Measurements from ENCODE around the gene NUF2. TPM values are rescaled to one million over a fixed set of nuclear protein-coding genes. Genes with fewer than 3 reads are reported as not detected.
A peak's percentile ranks its signal among the peaks of the same experiment; 100 is the strongest.

Gene NUF2
- total and polyA plus RNA-seq, 2 donors (not counting 1 experiment from before 2014, with no cell fraction given), result 4.6 to 6.5 TPM

- DNase-seq (ENCODE audit: low read depth in 2 of 2), result no peak
- Histone ChIP-seq H3K4me1 (ENCODE audit: control insufficient read depth, extremely low read depth, insufficient read depth, low read length) (no peaks in the 10 kb centered on the region), H3K9ac (ENCODE audit: insufficient read depth, low read length) (no peak overlapping the region), H4K20me1 (ENCODE audit: control insufficient read depth, extremely low read depth, insufficient read depth, low read length) (no peaks in the 10 kb centered on the region), H3K27ac (ENCODE audit: insufficient read depth, low read length) (no peak overlapping the region), H3K4me3 (replicated peaks in 1 of 4; ENCODE audit: control extremely low read depth in 1 of 4, insufficient read depth in 1 of 4, low read depth in 3 of 4, low read length in 4 of 4) (no peak overlapping the region), H3K79me2 (ENCODE audit: control insufficient read depth, insufficient read depth, low read length) (peaks cover under 1% of the 10 kb centered on the region), H2AFZ (ENCODE audit: low read length) (no peak overlapping the region), H3K4me2 (ENCODE audit: extremely low read depth, insufficient read depth, low read length) (no peak overlapping the region), H3K9me3 (ENCODE audit: control insufficient read depth, insufficient read depth, low read depth, low read length) (no peaks in the 10 kb centered on the region), H3K36me3 (ENCODE audit: control insufficient read depth, insufficient read depth, low read length) (peaks cover 2% of the 10 kb centered on the region), H3K27me3 (ENCODE audit: control insufficient read depth, insufficient read depth, low read length) (no peaks in the 10 kb centered on the region)
- TF ChIP-seq EZH2 (IDR thresholded peaks at IDR 0.05; ENCODE audit: low read length, missing control alignments), result no peak
Observed at GRCh38 chr1:163331116-163331515, 9.4 kb downstream of the NUF2 start.

- H3K27ac ChIP-seq (ENCODE audit: insufficient read depth, low read length), result no peak overlapping the region
- no peaks in the 10 kb centered on the region for H3K27me3 ChIP-seq (ENCODE audit: control insufficient read depth, insufficient read depth, low read length)
- TF ChIP-seq, protein P1, sequence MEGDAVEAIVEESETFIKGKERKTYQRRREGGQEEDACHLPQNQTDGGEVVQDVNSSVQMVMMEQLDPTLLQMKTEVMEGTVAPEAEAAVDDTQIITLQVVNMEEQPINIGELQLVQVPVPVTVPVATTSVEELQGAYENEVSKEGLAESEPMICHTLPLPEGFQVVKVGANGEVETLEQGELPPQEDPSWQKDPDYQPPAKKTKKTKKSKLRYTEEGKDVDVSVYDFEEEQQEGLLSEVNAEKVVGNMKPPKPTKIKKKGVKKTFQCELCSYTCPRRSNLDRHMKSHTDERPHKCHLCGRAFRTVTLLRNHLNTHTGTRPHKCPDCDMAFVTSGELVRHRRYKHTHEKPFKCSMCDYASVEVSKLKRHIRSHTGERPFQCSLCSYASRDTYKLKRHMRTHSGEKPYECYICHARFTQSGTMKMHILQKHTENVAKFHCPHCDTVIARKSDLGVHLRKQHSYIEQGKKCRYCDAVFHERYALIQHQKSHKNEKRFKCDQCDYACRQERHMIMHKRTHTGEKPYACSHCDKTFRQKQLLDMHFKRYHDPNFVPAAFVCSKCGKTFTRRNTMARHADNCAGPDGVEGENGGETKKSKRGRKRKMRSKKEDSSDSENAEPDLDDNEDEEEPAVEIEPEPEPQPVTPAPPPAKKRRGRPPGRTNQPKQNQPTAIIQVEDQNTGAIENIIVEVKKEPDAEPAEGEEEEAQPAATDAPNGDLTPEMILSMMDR (conservative IDR thresholded peaks at IDR 0.05 in 1 of 2, IDR thresholded peaks at IDR 0.05 in 1 of 2; ENCODE audit: low read depth in 1 of 2, low read length in 2 of 2), result no peak
- DNase-seq (ENCODE audit: low read depth in 2 of 2), result no peak
- no peak overlapping the region for H3K4me2 ChIP-seq (ENCODE audit: extremely low read depth, insufficient read depth, low read length)
- peaks cover 3% of the 10 kb centered on the region for H3K4me1 ChIP-seq (ENCODE audit: control insufficient read depth, extremely low read depth, insufficient read depth, low read length)
- no peak overlapping the region for H3K4me3 ChIP-seq (replicated peaks in 1 of 4; ENCODE audit: control extremely low read depth in 1 of 4, insufficient read depth in 1 of 4, low read depth in 3 of 4, low read length in 4 of 4)
- no peaks in the 10 kb centered on the region for H3K9me3 ChIP-seq (ENCODE audit: control insufficient read depth, insufficient read depth, low read depth, low read length)
- H4K20me1 ChIP-seq (ENCODE audit: control insufficient read depth, extremely low read depth, insufficient read depth, low read length), result no peaks in the 10 kb centered on the region
- no peaks in the 10 kb centered on the region for H3K79me2 ChIP-seq (ENCODE audit: control insufficient read depth, insufficient read depth, low read length)
- no peak overlapping the region for H2AFZ ChIP-seq (ENCODE audit: low read length)
- H3K36me3 ChIP-seq (ENCODE audit: control insufficient read depth, insufficient read depth, low read length), result peaks cover 1% of the 10 kb centered on the region
- no peak overlapping the region for H3K9ac ChIP-seq (ENCODE audit: insufficient read depth, low read length)
Observed at GRCh38 chr1:163335216-163335615, 13.5 kb downstream of the NUF2 start.

- H3K9me3 ChIP-seq (ENCODE audit: control insufficient read depth, insufficient read depth, low read depth, low read length), result no peaks in the 10 kb centered on the region
- H3K4me1 ChIP-seq (ENCODE audit: control insufficient read depth, extremely low read depth, insufficient read depth, low read length), result peaks cover 3% of the 10 kb centered on the region
- TF ChIP-seq, protein P1 (conservative IDR thresholded peaks at IDR 0.05 in 1 of 2, IDR thresholded peaks at IDR 0.05 in 1 of 2; ENCODE audit: low read depth in 1 of 2, low read length in 2 of 2), result no peak
- no peak for TF ChIP-seq EZH2 (IDR thresholded peaks at IDR 0.05; ENCODE audit: low read length, missing control alignments)
- H2AFZ ChIP-seq (ENCODE audit: low read length), result peak overlapping the region; percentile 18
- H4K20me1 ChIP-seq (ENCODE audit: control insufficient read depth, extremely low read depth, insufficient read depth, low read length), result no peaks in the 10 kb centered on the region
- DNase-seq (ENCODE audit: low read depth in 2 of 2), result peak; percentile 44 to 63
- H3K9ac ChIP-seq (ENCODE audit: insufficient read depth, low read length), result no peak overlapping the region
- no peak overlapping the region for H3K4me2 ChIP-seq (ENCODE audit: extremely low read depth, insufficient read depth, low read length)
- no peaks in the 10 kb centered on the region for H3K79me2 ChIP-seq (ENCODE audit: control insufficient read depth, insufficient read depth, low read length)
- H3K27me3 ChIP-seq (ENCODE audit: control insufficient read depth, insufficient read depth, low read length), result no peaks in the 10 kb centered on the region
- H3K27ac ChIP-seq (ENCODE audit: insufficient read depth, low read length), result no peak overlapping the region
- H3K4me3 ChIP-seq (replicated peaks in 1 of 4; ENCODE audit: control extremely low read depth in 1 of 4, insufficient read depth in 1 of 4, low read depth in 3 of 4, low read length in 4 of 4), result no peak overlapping the region
- H3K36me3 ChIP-seq (ENCODE audit: control insufficient read depth, insufficient read depth, low read length), result peaks cover 1% of the 10 kb centered on the region
Observed at GRCh38 chr1:163337631-163338030, 15.9 kb downstream of the NUF2 start.

All from fibroblast of lung (primary cell).